Activated T-cell treated with anti-CD3 and anti-CD28 coated beads for 4 hours (primary cell): ENCODE measurements around the gene MMP2.

Source experiments
- DNase-seq: peaks from one replicate; pipeline ENCODE4 v3.0.0-alpha.2; 2020

MMP2 gene

GRCh38 chr16:55478827-55479429 lies at the start of gene MMP2:
Gene MMP2 (plus strand): TSS chr16:55479198. CDS start chr16:55479480, 282 bp downstream.
- DNase-seq = no peak

DNA sequence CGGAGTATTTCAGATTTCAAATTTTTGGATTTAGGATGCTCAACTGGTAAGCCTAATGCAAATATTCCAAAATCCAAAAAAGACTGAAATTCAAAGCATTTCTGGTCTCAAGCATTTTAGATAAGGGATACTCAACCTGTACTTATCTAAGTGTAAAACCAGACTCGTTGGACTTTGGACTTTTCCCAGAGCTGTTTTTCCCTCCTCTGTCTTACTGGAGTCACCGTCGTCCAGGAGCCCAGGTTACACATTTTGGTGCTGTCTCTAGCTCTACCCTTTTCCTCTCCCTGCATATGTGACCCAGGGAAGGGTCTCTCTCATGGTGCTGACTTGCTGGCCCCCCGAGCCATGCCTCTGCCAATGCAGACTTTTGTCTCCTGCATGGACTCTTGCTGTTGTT lies 46.0 kb upstream of the MMP2 start:
- no peak for DNase-seq

- no peak for DNase-seq
These were observed 45.5 kb upstream of the MMP2 start for GRCh38 chr16:55433535-55433934.

DNA sequence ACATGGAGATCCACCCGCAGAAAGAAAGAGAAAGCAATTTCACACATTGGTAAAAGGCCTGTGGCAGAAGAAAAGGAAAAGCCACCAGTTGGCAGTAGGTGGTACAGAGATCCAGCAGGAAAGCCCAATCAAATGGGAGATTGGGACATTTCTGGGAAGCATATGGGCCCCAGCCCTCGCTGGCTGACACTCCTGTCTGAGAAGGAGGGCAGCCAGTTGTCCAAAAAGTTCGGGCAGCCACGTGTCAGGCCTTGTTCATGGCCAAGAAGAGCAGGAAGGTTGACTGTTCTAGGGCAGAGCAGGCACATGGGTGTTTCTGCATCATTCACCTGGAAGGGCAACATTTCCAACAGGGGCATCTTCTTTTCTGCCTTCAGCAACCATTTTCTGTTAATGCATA lies 45.0 kb upstream of the MMP2 start:
- DNase-seq = no peak

GRCh38 chr16:55435387-55435786 lies 43.6 kb upstream of the MMP2 start:
- no peak for DNase-seq

- no peak for DNase-seq
These were observed 42.4 kb upstream of the MMP2 start for GRCh38 chr16:55436587-55436986.

- DNase-seq = no peak
These were observed 41.4 kb upstream of the MMP2 start for GRCh38 chr16:55437625-55438024.

- no peak for DNase-seq
These were observed 40.7 kb upstream of the MMP2 start for GRCh38 chr16:55438281-55438680.

GRCh38 chr16:55439101-55439690 lies 39.8 kb upstream of the MMP2 start:
- no peak for DNase-seq

DNA sequence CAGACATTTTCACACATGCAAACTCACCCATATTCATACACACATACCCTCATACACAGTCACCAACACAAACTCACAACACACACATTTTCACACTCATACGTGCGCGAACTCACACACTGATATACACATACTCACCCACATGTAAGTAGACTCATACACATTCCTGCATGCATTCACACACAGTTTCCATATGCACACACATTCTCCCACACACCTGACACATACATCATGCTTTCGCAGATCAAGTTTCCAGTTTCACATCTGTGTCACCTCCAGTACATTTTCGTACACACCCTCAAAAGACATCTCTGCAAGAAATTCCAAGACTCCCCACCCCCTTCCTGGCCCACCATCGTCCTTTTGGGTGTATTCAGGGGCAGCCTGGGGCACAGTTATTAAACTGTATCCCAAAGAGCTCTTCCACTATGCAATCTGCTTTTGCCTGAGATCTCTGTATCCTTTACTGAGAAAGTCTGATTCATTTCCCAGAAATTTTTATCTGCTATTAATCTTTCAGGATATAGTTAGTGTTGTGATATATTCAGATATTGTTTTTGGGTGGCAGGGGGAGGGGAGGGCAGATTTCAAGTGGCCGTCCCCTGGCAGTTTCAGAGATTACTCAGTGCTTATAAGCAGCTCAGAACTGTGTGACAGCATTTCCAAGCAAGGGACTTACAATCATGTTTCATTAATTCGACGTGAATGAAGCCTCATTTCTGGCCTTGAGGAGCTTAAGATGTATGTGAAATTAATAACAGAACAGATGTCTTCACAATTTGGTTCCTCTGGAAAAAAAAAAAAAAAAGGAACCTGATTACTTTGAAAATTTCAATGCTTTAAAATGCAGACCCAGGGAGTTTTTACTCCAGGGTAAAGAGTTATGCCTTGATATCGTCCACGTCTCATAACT lies 35.3 kb upstream of the MMP2 start:
- no peak for DNase-seq

DNA sequence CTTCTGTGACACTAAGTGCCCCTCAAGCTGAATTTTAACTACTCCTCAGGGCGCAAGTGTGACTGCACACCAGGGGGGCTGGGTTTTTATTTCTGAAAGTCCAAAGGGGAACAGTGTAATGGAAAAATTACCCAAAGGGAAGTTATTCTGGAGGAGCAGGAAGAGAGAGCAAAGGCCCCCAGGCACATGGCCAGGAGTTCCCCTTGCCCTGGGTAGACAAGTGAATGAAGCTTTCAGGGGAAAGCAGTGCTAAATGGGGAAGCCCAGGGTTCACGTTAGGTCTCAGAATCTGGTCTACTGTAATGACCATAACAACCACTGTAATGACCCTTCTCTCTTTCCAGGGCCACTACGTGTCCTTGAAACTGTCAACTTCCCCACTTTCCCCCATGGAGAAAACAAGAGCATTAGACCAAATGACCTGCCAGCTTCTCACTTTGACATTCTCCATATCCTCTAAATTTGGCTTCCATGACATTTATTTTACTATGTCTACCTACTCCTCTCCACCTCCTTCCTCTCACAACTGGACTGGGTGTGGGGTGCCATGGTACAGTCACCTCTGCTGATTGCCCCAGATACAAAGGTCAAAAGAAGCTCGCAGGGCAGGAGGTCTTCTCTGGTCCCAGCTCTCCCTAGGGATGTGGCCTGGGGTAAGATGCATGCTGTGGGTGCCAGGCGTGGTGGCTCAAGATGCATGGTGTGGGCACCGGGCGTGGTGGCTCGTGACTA lies 34.1 kb upstream of the MMP2 start:
- no peak for DNase-seq

GRCh38 chr16:55447231-55447630 lies 31.8 kb upstream of the MMP2 start:
- DNase-seq = no peak

DNA sequence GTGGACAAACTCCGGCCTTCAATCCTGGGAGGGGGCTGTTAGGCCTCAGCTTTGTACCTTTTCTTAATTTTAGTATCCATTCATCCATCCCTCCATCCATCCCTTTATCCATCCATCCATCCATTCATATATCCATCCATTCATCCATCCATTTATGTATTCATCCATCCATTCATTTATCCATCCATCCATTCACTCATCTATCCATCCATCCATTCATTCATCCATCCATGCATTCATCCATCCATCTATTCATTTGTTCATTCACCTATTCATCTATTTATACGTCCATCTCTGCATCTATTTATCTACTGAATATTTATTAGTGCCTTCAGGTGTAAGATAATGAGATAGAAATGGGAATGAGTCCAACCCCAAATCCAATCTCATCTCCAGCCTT lies 26.0 kb upstream of the MMP2 start:
- DNase-seq = no peak

DNA sequence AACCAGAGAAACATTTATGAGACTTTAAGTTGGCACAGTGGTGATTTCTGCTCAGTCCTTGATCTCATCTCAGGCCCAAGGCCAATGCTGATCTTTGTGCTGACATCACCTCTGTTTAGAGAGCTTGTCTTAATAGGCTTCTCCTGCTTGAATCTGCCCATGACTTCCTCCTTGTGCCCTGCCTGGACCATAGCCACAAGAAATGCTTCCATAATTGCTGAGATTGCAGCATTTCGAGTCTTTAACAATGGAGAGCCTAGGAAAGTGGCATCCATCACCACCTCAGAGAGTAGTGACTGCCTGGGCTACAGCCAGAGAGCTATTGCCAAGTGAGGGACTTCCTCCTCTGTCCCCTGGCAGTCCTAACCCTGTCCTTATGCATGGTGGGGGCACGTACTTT lies 25.1 kb upstream of the MMP2 start:
- no peak for DNase-seq

DNA sequence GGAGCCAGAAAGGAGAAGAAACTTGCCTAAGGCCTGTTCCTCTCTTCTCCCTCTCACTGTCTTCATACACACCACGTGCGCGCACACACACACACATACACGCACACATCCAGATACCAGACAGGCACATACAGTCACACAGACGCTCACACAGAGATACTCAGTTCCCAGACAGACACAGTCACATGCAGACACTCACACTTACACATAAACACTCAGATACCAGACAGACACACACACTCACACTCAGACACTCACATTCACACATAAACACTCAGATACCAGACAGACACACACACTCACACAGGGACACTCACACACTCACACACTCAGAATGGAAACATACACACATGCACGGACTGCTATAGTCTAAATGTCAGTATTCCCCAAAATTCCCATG lies 24.1 kb upstream of the MMP2 start:
- DNase-seq = no peak

DNA sequence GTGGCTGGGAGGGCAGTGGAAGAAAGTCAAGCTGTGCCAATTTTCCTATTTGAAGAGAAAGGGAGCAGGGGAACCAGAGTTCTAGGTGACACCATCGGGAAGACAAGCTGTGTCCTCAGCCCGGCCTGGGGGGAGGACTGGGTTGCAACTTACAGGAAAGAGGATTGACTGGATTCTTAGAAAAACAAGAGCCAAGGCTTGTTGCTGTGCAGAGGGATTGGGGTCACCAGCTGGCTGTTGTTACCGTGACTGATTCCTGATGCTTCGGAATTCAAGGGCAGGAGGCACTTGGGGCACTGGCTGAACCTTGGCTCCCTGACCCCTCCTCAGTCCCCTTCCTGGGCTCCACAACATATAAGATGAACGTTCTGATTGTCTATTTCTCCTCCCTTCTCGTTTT lies 16.8 kb upstream of the MMP2 start:
- no peak for DNase-seq

- DNase-seq = no peak
These were observed 14.6 kb upstream of the MMP2 start for GRCh38 chr16:55464375-55464774.

- peak; percentile 74 for DNase-seq
These were observed 13.7 kb upstream of the MMP2 start for GRCh38 chr16:55465077-55465896.

GRCh38 chr16:55466209-55466608 lies 12.8 kb upstream of the MMP2 start:
- DNase-seq = no peak

DNA sequence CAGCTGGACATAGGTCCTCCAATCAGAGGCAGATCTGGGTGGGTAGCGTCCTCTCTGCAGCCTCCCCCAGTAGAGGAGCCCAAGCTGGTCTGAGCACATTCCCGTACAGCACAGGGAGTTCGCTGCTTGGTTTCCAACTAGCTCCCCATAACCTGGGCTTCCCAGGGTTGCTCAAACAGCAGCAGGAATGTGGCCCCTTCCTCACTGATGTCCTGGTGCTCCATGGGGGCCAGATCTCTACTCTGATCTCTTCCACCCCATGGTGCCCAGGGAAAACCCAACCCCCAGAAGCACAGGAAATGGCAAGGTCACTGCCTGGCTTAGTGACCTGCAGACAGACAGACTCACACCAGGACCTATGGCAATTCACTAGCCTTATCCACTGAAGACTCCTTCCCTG lies 11.1 kb upstream of the MMP2 start:
- DNase-seq = no peak

GRCh38 chr16:55468352-55468990 lies 10.5 kb upstream of the MMP2 start:
- DNase-seq = no peak
